ENCODE results near the gene COA6.
"Not testable (repeated sequence)": the region's sequence is repeated elsewhere in the genome, so short reads cannot be mapped to it uniquely, and the experiment has no call there.

COA6 gene

GRCh38 chr1:234369784-234370183 is 3.5 kb upstream of the COA6 start:
- TF ChIP-seq CTCF (IDR thresholded peaks at IDR 0.05; ENCODE audit: borderline replicate concordance, insufficient read depth, low read depth, low read length) = no peak
- no peak overlapping the region for H3K4me3 ChIP-seq (ENCODE audit: low read depth, low read length)

GRCh38 chr1:234371414-234371813 is 1.8 kb upstream of the COA6 start:
- no peak for TF ChIP-seq CTCF (IDR thresholded peaks at IDR 0.05; ENCODE audit: borderline replicate concordance, insufficient read depth, low read depth, low read length)
- H3K4me3 ChIP-seq (ENCODE audit: low read depth, low read length) = no peak overlapping the region

- no peak for TF ChIP-seq CTCF (IDR thresholded peaks at IDR 0.05; ENCODE audit: borderline replicate concordance, insufficient read depth, low read depth, low read length)
- peak overlapping the region; percentile 82 for H3K4me3 ChIP-seq (ENCODE audit: low read depth, low read length)
Measured at GRCh38 chr1:234372011-234372757, 1.1 kb upstream of the COA6 start.

DNA sequence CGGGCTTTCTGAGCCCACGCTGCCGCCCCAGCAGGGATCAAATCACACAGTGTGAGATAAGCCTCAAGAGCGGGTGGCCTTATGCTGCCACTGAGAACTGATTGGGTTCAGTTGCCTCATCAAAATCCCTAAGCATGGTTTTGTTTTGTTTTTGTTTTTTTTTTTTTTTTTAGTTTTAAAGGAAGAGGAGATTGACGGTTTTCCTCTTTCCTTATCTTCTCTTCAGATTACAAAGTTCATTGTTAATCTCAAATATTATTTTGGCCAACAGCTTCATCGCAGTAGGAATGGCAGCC is 651 bp downstream of the COA6 start:
- TF ChIP-seq CTCF (IDR thresholded peaks at IDR 0.05; ENCODE audit: borderline replicate concordance, insufficient read depth, low read depth, low read length) = no peak
- peak overlapping the region; percentile 82 for H3K4me3 ChIP-seq (ENCODE audit: low read depth, low read length)

GRCh38 chr1:234375672-234376071 is 2.4 kb downstream of the COA6 start:
- H3K4me3 ChIP-seq (ENCODE audit: low read depth, low read length) = no peak overlapping the region
- no peak for TF ChIP-seq CTCF (IDR thresholded peaks at IDR 0.05; ENCODE audit: borderline replicate concordance, insufficient read depth, low read depth, low read length)

- H3K4me3 ChIP-seq (ENCODE audit: low read depth, low read length) = not testable (repeated sequence)
Measured at GRCh38 chr1:234379591-234380109, 6.4 kb downstream of the COA6 start.

DNA sequence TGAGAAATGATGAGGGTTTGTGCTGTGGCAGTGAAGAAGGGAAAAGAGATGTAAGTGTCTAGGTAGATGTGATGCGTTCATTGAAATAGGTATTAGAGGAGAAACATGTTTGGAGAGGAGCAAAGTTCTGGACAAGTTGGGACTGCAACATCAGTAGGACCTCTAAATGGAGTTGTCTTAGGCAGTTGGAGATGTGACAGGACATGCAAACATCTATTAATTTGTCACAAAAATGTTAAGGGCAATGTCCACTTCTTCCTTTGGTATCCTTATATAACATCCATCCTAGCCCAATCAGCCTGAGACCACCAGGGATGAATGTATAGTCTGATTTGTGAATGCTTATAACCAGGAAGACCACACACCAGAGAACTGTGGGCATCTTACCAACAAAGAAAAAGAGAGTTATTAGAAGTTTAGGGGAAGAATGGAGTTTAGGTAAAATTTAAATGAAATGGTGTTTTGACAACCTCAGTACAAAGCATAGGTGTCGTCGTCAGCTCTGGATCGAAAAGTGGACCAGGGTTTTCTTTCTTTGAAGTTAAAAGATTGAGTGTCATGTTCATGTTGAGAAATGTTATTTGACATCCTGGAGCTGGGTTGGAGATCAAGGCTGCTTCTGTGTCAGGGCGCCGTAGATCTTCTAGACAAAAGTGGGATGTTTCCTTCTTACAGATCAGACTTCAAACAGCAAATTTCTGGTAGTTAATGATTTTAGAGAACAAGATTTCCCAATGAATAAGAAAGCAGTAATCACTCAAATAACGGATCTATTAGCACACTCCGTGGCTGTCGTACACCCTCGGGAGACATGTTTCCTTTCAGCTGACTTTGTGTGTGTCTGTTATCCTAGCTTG is 8.7 kb downstream of the COA6 start:
- no peak overlapping the region for H3K4me3 ChIP-seq (ENCODE audit: low read depth, low read length)
- TF ChIP-seq CTCF (IDR thresholded peaks at IDR 0.05; ENCODE audit: borderline replicate concordance, insufficient read depth, low read depth, low read length) = no peak
